Measurements from ENCODE around the gene IGSF11.

The IGSF11 gene

GRCh38 chr3:118927449-118927848, 107.2 kb downstream of the IGSF11 start:
- no peak overlapping the region for H3K4me3 ChIP-seq (replicated peaks; ENCODE audit: low read depth, low read length)
- DNase-seq (ENCODE audit: low read depth), result no peak
- no peak for TF ChIP-seq CTCF (IDR thresholded peaks at IDR 0.05; ENCODE audit: low read length, missing control alignments)

- TF ChIP-seq CTCF (IDR thresholded peaks at IDR 0.05; ENCODE audit: low read length, missing control alignments), result no peak
- no peak overlapping the region for H3K4me3 ChIP-seq (replicated peaks; ENCODE audit: low read depth, low read length)
- DNase-seq (ENCODE audit: low read depth), result no peak
These were observed 122.5 kb downstream of the IGSF11 start for GRCh38 chr3:118912188-118912587.

GRCh38 chr3:118910332-118910731, 124.3 kb downstream of the IGSF11 start:
- no peak for DNase-seq (ENCODE audit: low read depth)
- H3K4me3 ChIP-seq (replicated peaks; ENCODE audit: low read depth, low read length), result no peak overlapping the region
- TF ChIP-seq CTCF (IDR thresholded peaks at IDR 0.05; ENCODE audit: low read length, missing control alignments), result no peak

- TF ChIP-seq CTCF (IDR thresholded peaks at IDR 0.05; ENCODE audit: low read length, missing control alignments), result no peak
- DNase-seq (ENCODE audit: low read depth), result no peak
- H3K4me3 ChIP-seq (replicated peaks; ENCODE audit: low read depth, low read length), result no peak overlapping the region
These were observed 124.9 kb downstream of the IGSF11 start for GRCh38 chr3:118909763-118910162.

- H3K4me3 ChIP-seq (replicated peaks; ENCODE audit: low read depth, low read length), result no peak overlapping the region
- no peak for DNase-seq (ENCODE audit: low read depth)
- no peak for TF ChIP-seq CTCF (IDR thresholded peaks at IDR 0.05; ENCODE audit: low read length, missing control alignments)
These were observed 126.7 kb downstream of the IGSF11 start for GRCh38 chr3:118907909-118908308.

GRCh38 chr3:118900737-118901525, 133.7 kb downstream of the IGSF11 start:
- no peak overlapping the region for H3K4me3 ChIP-seq (replicated peaks; ENCODE audit: low read depth, low read length)
- TF ChIP-seq CTCF (IDR thresholded peaks at IDR 0.05; ENCODE audit: low read length, missing control alignments), result no peak
- DNase-seq (ENCODE audit: low read depth), result no peak

- H3K4me3 ChIP-seq (replicated peaks; ENCODE audit: low read depth, low read length), result no peak overlapping the region
- no peak for TF ChIP-seq CTCF (IDR thresholded peaks at IDR 0.05; ENCODE audit: low read length, missing control alignments)
- no peak for DNase-seq (ENCODE audit: low read depth)
These were observed 144.4 kb downstream of the IGSF11 start for GRCh38 chr3:118890206-118890605.
